ENCODE data around the gene ARHGAP29. TPM values are rescaled to one million over a fixed set of nuclear protein-coding genes. Genes with fewer than 3 reads are reported as not detected.
A peak's percentile ranks its signal among the peaks of the same experiment; 100 is the strongest.
"Not testable (repeated sequence)": the region's sequence is repeated elsewhere in the genome, so short reads cannot be mapped to it uniquely, and the experiment has no call there.

The ARHGAP29 gene
- total RNA-seq, 1 donor = 77.2 TPM

- DNase-seq (ENCODE audit: low read depth) = no peak
- TF ChIP-seq, protein P1, sequence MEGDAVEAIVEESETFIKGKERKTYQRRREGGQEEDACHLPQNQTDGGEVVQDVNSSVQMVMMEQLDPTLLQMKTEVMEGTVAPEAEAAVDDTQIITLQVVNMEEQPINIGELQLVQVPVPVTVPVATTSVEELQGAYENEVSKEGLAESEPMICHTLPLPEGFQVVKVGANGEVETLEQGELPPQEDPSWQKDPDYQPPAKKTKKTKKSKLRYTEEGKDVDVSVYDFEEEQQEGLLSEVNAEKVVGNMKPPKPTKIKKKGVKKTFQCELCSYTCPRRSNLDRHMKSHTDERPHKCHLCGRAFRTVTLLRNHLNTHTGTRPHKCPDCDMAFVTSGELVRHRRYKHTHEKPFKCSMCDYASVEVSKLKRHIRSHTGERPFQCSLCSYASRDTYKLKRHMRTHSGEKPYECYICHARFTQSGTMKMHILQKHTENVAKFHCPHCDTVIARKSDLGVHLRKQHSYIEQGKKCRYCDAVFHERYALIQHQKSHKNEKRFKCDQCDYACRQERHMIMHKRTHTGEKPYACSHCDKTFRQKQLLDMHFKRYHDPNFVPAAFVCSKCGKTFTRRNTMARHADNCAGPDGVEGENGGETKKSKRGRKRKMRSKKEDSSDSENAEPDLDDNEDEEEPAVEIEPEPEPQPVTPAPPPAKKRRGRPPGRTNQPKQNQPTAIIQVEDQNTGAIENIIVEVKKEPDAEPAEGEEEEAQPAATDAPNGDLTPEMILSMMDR (IDR thresholded peaks at IDR 0.05; ENCODE audit: insufficient read depth, low read length) = no peak
- no peak overlapping the region for H3K4me3 ChIP-seq (ENCODE audit: low read depth, low read length)
Observed at GRCh38 chr1:94186946-94187345, 50.4 kb downstream of the ARHGAP29 start.

GRCh38 chr1:94183197-94183815 is 54.1 kb downstream of the ARHGAP29 start:
- TF ChIP-seq, protein P1 (IDR thresholded peaks at IDR 0.05; ENCODE audit: insufficient read depth, low read length) = no peak
- DNase-seq (ENCODE audit: low read depth) = no peak
- H3K4me3 ChIP-seq (ENCODE audit: low read depth, low read length) = no peak overlapping the region

DNA sequence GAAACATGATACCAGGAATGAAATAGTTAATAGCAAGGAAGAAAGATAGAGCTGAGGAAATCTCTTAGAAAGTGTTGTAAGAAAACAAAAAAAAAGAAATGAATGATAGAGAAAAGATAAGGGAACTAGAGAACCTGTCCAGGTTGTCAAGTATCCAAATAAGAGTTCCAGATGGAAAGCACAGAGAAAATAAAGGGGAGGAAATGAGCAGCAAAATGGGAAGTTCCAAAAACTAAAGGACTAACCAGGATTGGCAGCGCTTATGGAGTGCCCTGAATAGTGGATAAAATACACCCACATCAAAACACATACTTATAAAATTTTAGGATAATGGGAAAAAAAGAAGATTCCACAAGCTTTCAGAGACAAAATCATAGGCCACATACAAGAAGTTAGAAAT is 55.2 kb downstream of the ARHGAP29 start:
- peak; percentile 48 for DNase-seq (ENCODE audit: low read depth)
- TF ChIP-seq, protein P1 (IDR thresholded peaks at IDR 0.05; ENCODE audit: insufficient read depth, low read length) = no peak
- H3K4me3 ChIP-seq (ENCODE audit: low read depth, low read length) = no peak overlapping the region

DNA sequence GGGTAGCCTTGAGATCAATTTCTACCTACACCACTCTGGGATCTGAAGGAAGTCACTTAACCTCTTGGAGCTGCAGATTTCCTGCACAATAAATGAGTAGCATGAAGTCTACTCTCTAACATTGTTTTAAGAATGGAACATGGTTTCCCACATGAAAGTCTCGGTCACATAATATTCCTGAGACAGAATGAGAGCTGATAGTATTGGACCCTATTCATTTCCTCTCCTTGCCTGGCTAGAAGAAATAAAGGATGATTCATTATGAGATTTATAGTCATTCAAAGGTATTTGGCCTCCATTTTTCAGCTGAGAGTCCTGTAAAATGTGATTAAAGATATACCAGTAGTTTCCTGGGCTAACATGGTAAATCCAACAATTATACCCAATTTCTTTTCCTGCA is 56.7 kb downstream of the ARHGAP29 start:
- TF ChIP-seq, protein P1 (IDR thresholded peaks at IDR 0.05; ENCODE audit: insufficient read depth, low read length) = no peak
- DNase-seq (ENCODE audit: low read depth) = no peak
- H3K4me3 ChIP-seq (ENCODE audit: low read depth, low read length) = no peak overlapping the region

DNA sequence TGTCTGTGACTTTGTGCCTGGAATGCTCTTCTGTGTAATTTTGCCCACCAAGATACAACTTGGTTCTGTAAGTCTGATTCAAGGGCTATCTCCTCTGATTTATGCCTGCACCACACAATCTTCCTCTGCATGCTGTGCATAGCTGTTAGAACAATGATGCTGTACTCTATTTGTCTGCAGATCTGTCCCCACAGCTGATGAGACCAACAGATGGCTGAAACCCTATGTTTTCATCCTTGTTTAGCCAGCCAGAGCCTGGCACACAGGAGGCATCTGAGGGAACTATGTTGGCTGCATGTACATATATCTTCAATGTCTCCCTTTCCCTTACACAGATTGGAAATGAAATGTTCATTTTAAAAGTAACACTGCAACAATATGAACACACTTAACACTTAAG is 58.5 kb downstream of the ARHGAP29 start:
- no peak overlapping the region for H3K4me3 ChIP-seq (ENCODE audit: low read depth, low read length)
- TF ChIP-seq, protein P1 (IDR thresholded peaks at IDR 0.05; ENCODE audit: insufficient read depth, low read length) = no peak
- no peak for DNase-seq (ENCODE audit: low read depth)

DNA sequence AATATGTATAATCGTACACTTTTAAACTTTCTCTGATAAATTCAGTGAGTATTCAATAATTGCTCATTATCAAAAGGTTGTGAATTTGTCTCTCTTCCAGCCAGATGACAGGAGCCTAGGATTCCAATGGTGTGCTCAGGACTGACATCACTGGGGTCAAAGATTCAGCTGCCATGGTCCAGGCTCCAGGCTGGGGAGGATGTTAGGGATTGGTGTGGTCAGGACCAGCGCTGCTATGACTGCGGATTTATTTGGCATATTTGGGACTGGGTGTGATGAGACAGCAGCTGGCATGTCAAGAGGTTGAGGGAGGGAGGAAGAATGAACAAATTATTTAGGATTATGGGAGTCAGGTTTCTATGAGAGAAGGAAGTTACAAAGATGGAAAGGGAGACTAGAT is 68.3 kb downstream of the ARHGAP29 start:
- no peak overlapping the region for H3K4me3 ChIP-seq (ENCODE audit: low read depth, low read length)
- no peak for DNase-seq (ENCODE audit: low read depth)
- TF ChIP-seq, protein P1 (IDR thresholded peaks at IDR 0.05; ENCODE audit: insufficient read depth, low read length) = no peak

- no peak for DNase-seq (ENCODE audit: low read depth)
- TF ChIP-seq, protein P1 (IDR thresholded peaks at IDR 0.05; ENCODE audit: insufficient read depth, low read length) = no peak
- no peak overlapping the region for H3K4me3 ChIP-seq (ENCODE audit: low read depth, low read length)
Observed at GRCh38 chr1:94165843-94166242, 71.5 kb downstream of the ARHGAP29 start.

DNA sequence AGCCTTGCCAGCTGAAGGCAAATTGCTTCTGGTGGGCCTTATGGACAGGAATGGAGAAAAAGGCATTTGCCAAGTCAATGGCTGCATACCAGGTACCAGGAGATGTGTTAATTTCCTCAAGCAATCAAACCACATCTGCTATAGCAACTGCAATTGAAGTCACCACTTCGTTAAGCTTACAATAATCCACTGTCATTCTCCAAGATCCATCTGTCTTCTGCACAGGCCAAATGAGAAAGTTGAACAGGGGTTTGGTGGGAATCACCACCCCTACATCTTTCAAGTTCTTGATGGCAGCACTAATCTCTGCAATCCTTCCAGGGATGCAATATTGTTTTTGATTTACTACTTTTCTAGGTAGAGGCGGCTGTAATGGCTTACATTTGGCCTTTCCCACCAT is 72.5 kb downstream of the ARHGAP29 start:
- not testable (repeated sequence) for DNase-seq (ENCODE audit: low read depth); H3K4me3 ChIP-seq (ENCODE audit: low read depth, low read length)

- not testable (repeated sequence) for DNase-seq (ENCODE audit: low read depth); H3K4me3 ChIP-seq (ENCODE audit: low read depth, low read length)
Observed at GRCh38 chr1:94164121-94164520, 73.3 kb downstream of the ARHGAP29 start.

- DNase-seq (ENCODE audit: low read depth); H3K4me3 ChIP-seq (ENCODE audit: low read depth, low read length): not testable (repeated sequence)
Observed at GRCh38 chr1:94163249-94163648, 74.1 kb downstream of the ARHGAP29 start.
